ENCODE results near the gene REV3L.

DNA sequence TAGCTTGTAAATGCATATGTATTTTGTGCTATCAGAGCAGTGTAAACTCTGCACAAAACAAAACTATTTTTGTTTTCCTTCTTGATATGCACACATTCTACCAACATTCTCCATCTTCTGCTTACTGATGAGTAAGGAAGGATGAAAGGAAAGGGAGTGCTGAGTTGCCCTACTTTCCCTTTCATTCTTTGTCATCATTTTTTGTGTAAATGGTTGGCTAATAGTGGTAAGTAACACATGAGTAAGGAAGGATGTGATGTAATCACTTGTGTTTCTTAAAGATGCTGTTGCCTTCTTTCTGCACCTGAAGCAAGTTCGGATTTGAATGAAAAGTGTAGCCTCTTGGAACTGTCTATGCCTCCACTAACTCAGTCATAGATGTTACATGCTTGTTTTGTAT lies 4.6 kb upstream of the REV3L start:
- TF ChIP-seq CTCF (IDR thresholded peaks at IDR 0.05) (no peak), EP300 (IDR thresholded peaks at IDR 0.05; ENCODE audit: borderline replicate concordance in 1 of 2, low read depth in 1 of 2, low read length in 1 of 2) (no peak), NFIC (IDR thresholded peaks at IDR 0.05; ENCODE audit: borderline replicate concordance) (no peak), CHD2 (IDR thresholded peaks at IDR 0.05; ENCODE audit: low read length, partially characterized antibody) (no peak), MAX (IDR thresholded peaks at IDR 0.05; ENCODE audit: low read depth) (no peak), EZH2phosphoT487 (IDR thresholded peaks at IDR 0.05; ENCODE audit: borderline replicate concordance, low read depth) (no peak), RAD21 (IDR thresholded peaks at IDR 0.05; ENCODE audit: low read length) (no peak), ELF1 (IDR thresholded peaks at IDR 0.05) (no peak), POLR2AphosphoS5 (IDR thresholded peaks at IDR 0.05; ENCODE audit: low read depth, low read length) (no peak)
- TF ChIP-seq, protein P1, sequence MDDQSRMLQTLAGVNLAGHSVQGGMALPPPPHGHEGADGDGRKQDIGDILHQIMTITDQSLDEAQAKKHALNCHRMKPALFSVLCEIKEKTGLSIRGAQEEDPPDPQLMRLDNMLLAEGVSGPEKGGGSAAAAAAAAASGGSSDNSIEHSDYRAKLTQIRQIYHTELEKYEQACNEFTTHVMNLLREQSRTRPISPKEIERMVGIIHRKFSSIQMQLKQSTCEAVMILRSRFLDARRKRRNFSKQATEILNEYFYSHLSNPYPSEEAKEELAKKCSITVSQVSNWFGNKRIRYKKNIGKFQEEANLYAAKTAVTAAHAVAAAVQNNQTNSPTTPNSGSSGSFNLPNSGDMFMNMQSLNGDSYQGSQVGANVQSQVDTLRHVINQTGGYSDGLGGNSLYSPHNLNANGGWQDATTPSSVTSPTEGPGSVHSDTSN (IDR thresholded peaks at IDR 0.05): no peak
